HG02763 (cell line): ENCODE data around the gene ADAMTS3.

Source experiments
- ATAC-seq: cut with Tn5 transposase; IDR thresholded peaks from one replicate; pipeline ENCODE4 v1.9.1; 2021; ENCODE audit warnings: mild to moderate bottlenecking, moderate library complexity; ENCODE audit not compliant: unreplicated experiment

ADAMTS3 gene

DNA sequence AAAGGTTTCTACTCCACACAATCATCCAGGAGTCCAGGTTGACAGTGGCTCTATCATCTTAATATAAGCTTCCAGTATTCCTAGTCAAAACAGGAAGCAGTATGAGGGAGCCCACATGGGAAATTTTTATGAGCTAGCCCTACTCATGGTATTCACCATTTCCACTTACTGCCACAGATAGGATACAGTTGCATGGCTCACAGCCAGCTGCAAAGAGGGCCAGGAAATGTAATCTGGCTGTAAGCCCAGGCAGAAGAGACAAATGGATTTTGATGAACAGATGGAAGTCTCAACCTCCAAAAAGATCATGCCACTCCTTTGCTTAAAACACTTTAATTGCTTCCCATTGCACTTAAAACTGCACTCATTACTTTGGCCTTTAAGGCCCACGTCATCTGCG lies 150.6 kb downstream of the ADAMTS3 start:
- ATAC-seq, result no peak

- ATAC-seq, result no peak
These were observed 158.9 kb downstream of the ADAMTS3 start for GRCh38 chr4:72410158-72410557.

DNA sequence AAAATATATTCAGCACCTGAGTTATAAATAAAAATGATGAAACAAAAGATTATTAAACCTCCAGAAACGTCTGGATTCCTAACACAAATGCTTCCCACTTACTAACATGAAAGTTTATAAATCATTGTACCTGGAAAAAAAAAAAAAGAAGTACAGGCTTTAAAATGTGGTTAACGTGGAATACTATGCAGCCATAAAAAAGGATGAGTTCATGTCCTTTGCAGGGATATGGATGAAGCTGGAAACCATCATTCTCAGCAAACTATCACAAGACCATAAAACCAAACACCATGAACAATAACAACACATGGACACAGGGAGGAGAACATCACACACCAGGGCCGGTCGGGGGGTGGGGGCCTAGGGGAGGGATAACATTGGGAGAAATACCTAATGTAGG lies 160.5 kb downstream of the ADAMTS3 start:
- no peak for ATAC-seq

GRCh38 chr4:72405417-72405816 lies 163.6 kb downstream of the ADAMTS3 start:
- ATAC-seq, result no peak

DNA sequence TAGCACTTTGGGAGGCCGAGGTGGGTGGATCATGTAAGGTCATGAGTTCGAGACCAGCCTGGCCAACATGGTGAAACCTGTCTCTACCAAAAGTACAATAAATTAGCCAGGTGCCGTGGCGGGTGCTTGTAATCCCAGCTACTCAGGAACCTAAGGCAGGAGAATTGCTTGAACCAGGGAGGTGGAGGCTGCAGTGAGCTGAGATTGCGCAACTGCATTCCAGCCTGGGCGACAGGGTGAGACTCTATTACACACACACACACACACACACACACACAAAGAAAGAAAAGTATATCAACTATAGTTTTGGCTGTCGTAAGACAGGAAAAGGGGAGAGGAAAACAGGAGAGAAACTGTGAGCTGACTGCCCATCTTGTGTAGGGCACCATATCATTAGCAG lies 171.7 kb downstream of the ADAMTS3 start:
- no peak for ATAC-seq

- no peak for ATAC-seq
These were observed 174.9 kb downstream of the ADAMTS3 start for GRCh38 chr4:72394012-72394663.

DNA sequence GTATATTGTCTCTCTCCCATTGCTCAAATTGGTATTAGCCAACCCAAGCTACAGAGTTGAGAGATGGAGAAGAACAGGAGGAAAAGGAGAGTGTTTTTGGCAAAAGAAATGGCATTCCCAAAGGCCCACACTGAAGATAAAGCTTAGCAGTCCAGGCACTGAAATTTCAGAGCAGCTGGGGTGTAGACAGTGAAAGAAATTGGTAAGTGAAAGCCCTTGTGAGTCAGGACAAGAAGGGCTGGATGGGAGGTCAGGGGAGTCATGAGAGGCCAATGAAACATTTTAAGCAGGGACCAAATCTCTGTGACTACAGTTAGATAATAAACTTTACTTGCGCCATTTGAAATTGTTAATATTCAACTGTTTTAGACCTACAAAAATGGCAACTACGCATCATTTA lies 177.7 kb downstream of the ADAMTS3 start:
- no peak for ATAC-seq

DNA sequence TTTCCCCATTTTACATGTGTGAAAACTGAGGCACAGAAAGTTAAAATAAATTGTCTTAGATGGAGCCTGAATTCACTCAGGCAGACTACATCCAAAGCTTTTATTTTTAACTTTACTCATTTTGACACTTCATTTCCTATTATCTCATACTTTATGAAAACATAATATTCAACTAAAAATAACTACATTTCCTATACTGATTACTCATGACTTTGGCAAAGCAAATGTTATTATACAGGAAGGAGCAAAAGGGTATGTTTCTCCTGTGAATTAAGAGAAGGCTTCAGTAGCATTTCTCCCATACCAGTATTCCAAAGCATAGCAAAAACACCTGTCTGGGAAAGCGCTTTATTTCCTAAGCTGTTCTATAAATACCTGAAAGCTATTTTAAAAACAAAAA lies 178.6 kb downstream of the ADAMTS3 start:
- ATAC-seq, result no peak

GRCh38 chr4:72388521-72388920 lies 180.5 kb downstream of the ADAMTS3 start:
- ATAC-seq, result no peak

DNA sequence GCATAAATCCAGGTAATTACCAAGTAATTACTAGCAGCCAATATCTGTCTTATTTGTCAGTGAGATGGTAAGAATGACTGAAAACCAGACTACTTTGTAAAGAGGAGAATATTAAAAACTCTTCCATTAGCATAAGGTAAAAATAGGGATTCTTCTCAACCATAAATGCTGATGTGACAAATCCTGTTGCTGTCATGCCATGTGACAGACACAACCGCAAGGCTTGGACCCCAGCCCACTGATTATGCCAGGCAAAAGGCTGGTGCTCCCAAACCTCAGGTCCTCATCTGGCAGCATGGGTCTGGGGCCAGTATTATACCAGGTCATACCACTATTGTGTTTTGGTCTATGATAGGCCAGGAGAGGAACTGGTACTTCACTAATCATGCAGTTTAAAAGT lies 181.1 kb downstream of the ADAMTS3 start:
- no peak for ATAC-seq

GRCh38 chr4:72383439-72383838 lies 185.6 kb downstream of the ADAMTS3 start:
- no peak for ATAC-seq

DNA sequence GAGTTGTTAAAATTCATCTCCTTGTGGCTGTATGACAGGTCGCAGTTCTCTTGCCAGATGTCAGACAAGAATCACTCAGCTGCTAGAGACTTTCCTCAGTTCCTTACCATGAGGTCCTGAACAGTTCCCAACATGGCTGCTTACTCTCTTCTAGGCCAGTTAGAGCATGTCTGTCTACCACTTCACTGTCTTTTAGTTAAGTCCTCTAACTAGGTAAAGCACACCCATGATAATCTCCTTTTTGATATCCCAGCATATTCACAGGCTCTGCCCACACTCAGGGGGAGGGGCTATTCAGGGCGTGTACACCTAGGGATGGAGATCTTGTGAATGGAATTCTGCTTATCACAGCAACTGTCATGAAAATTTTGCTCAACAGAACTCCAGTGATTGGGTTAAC lies 190.1 kb downstream of the ADAMTS3 start:
- no peak for ATAC-seq

DNA sequence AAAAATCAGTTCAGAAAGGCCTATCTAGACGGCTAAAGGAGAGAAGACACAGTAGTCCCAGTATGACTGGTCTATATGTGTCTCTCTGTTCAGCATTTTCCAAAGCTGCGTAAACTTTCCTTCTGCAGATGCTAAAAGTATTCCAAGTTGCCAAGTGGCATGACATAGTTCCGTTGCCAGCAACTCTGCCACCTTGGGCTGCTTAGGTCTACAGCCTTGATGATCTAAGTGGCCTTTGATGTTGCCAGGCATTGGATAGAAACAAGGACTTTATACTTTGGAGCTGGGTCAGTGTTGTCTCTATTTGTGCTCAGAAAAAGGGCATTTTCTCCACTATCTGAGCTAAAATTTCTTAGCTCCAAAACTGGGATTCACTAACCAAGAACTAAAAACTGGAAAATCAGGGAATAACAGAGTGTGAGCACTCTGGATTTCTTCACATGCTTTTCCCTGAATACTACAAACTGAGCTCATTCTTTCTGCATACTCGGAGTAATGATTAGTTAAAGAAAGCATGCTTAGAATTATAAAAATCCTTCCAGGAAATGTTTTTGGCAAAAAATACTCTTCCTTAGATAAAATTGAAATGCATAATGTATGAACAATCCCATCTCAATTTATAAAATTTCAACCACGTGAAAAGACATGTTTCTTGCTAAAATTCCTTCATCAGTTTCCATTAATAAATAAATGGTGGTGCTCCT lies 191.4 kb downstream of the ADAMTS3 start:
- ATAC-seq, result no peak

DNA sequence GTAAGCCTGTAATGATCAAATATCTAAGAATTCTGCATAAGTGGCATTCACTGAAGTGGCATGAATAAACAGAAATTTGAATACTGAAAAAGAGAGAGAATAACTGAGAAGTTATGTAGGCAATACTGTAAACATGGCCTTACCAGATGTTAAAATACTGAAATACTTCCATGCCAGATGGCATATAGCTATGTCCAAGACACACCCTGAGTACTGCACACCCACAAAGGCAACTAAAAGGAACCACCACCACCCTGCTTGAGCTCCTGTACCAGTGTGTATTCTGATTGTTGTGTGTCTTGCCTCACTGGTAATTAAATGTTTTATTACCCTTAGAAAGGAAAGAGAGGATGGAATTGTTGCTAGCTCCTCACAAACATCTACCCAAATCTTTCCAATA lies 192.1 kb downstream of the ADAMTS3 start:
- no peak for ATAC-seq

GRCh38 chr4:72375073-72375736 lies 193.8 kb downstream of the ADAMTS3 start:
- no peak for ATAC-seq

DNA sequence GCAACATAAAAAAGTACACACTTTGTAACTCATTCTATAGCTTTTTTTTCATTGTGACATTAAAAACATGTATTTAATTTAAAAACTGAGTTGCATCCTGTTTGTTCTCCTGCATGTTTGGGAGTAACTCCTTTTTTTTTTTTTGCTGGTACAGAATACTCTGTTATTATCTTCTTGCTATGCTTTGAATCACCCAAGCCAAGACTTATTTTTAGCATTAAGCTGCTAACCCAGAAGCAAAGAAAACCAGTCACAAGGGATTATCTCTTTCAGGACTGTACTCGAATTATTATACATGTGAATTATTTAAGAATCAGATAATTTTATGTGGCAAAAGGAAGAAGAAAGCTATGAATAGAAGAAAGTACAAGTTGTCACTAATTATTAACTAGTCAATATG lies 194.9 kb downstream of the ADAMTS3 start:
- no peak for ATAC-seq

DNA sequence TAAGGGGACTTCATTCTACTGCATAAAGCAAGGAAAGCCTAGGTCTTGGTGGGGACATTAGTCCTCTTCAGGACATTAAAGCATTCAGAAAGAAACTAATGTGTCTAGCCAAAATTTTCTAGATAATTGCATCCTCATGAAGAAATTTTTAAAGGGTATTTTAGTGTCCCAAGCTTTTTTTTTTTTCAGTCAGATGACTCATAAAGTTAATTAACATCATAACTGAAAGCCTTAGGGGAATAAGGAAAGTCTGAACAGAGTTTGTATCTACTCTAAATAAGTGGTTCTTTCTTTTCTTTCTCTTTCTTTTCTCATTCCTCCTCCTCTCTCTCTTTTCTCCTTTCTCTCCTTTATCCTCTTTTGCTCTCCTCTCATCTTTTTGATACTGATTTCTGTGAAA lies 202.4 kb downstream of the ADAMTS3 start:
- ATAC-seq, result no peak

DNA sequence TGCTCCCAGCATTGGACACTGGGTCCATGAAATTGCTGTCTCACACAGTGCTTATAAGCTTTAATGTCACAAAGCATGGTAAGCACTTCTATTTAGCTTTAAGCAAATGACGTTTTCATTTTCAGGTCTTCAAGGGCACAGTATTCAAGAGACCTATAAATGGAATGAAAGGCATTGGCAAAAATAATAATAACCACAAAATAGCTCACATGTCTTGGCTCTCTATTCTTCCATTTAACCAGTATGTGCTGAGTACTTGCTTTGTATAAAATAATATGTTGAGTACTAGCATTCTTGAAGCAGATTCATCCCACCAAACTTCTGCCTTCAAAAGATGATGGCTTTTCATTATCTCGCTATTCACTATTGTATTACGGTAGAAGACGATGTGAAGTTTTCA lies 203.0 kb downstream of the ADAMTS3 start:
- ATAC-seq, result no peak

DNA sequence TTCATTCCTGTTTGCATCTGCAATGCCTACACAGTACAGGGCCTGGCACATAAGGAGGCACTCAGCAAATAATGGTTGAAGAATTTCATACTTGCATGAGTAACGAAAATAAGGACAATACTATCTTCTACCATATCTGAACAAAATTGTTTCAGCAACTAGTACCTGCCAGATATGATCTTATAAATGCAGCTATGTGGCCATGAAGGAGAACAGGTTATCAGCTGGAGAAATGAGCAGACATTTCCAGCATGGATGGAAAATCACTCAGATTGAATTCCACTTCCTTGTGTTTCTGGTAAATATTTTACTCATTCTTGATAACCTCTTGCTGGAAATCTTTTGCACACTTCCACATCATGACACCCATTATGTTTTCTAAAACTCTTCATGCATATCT lies 204.0 kb downstream of the ADAMTS3 start:
- ATAC-seq, result no peak

- ATAC-seq, result no peak
These were observed 208.9 kb downstream of the ADAMTS3 start for GRCh38 chr4:72360075-72360474.

- ATAC-seq, result no peak
These were observed 210.5 kb downstream of the ADAMTS3 start for GRCh38 chr4:72358483-72358882.

GRCh38 chr4:72357908-72358307 lies 211.1 kb downstream of the ADAMTS3 start:
- ATAC-seq, result no peak
